Activated naive CD8-positive, alpha-beta T cell treated with anti-CD3 and anti-CD28 coated beads, Interleukin-2, amount 10 ng/mL, durations not matched to agents 7 days and 5 days (primary cell): ENCODE data around the gene DHX34. TPM values are rescaled to one million over a fixed set of nuclear protein-coding genes. Genes with fewer than 3 reads are reported as not detected.
A peak's percentile ranks its signal among the peaks of the same experiment; 100 is the strongest.
"Not testable (repeated sequence)": the region's sequence is repeated elsewhere in the genome, so short reads cannot be mapped to it uniquely, and the experiment has no call there.

Experiments used
- ATAC-seq: fragments of 150-1000 bp; cut with Tn5 transposase; one replicate; pipeline ENCODE4 v1.10.0; 2021; ENCODE audit warnings: low read depth, moderate library complexity
- POLR2A ChIA-PET: fragments of 350-600 bp; sonication (Branson Sonifier 250); formaldehyde crosslinking; loops from one replicate; lab custom pipeline; 2021; ENCODE audit warnings: antibody characterized with exemption; lab: Charles Lee
- DNase-seq: peaks from one replicate; pipeline ENCODE4 v3.0.0; 2021
- H3K27ac Mint-ChIP-seq: one replicate; pipeline ENCODE4 v1.8.0; 2022; ENCODE audit warnings: mild to moderate bottlenecking, mixed read lengths
- H3K27me3 Mint-ChIP-seq: one replicate; pipeline ENCODE4 v1.8.0; 2022; ENCODE audit warnings: mild to moderate bottlenecking, moderate library complexity, mixed read lengths
- H3K36me3 Mint-ChIP-seq: one replicate; pipeline ENCODE4 v1.8.0; 2021; ENCODE audit warnings: mild to moderate bottlenecking, mixed read lengths
- H3K4me1 Mint-ChIP-seq: one replicate; pipeline ENCODE4 v1.8.0; 2021; ENCODE audit warnings: mixed read lengths
- H3K4me3 Mint-ChIP-seq: one replicate; pipeline ENCODE4 v1.8.0; 2022; ENCODE audit warnings: mild to moderate bottlenecking, moderate library complexity, mixed read lengths
- H3K9me3 Mint-ChIP-seq: one replicate; pipeline ENCODE4 v1.8.0; 2021; ENCODE audit warnings: mixed read lengths
- total RNA-seq, 2 experiments: library from RNA; stranded (reverse); gene quantifications; one replicate each; pipeline ENCODE4 v1.2.3, GENCODE V29; 2021

The DHX34 gene
- total RNA-seq, 2 experiments from 2014 or later: 13.3 to 15.3 TPM

GRCh38 chr19:47376589-47377144 is 27.6 kb downstream of the DHX34 start:
- H3K4me1 Mint-ChIP-seq: peaks cover 6% of the 10 kb centered on the region
- no peak overlapping the region for H3K27ac Mint-ChIP-seq
- ATAC-seq (no peak), DNase-seq (no peak)
- peaks cover 7% of the 10 kb centered on the region for H3K36me3 Mint-ChIP-seq
- POLR2A ChIA-PET: no interaction called here
- H3K9me3 Mint-ChIP-seq: no peaks in the 10 kb centered on the region
- no peaks in the 10 kb centered on the region for H3K27me3 Mint-ChIP-seq
- no peak overlapping the region for H3K4me3 Mint-ChIP-seq

- Mint-ChIP-seq H3K4me3 (no peak overlapping the region), H3K27me3 (no peaks in the 10 kb centered on the region), H3K36me3 (peaks cover 9% of the 10 kb centered on the region), H3K4me1 (peaks cover 12% of the 10 kb centered on the region), H3K27ac (no peak overlapping the region), H3K9me3 (no peaks in the 10 kb centered on the region)
- ATAC-seq: no peak
- no peak for DNase-seq
- POLR2A ChIA-PET: no interaction called here
Observed at GRCh38 chr19:47377208-47377701, 28.1 kb downstream of the DHX34 start.

- DNase-seq (no peak), ATAC-seq (no peak)
- Mint-ChIP-seq H3K27ac (peak overlapping the region; percentile 38), H3K9me3 (no peaks in the 10 kb centered on the region), H3K4me1 (peaks cover 12% of the 10 kb centered on the region), H3K4me3 (no peak overlapping the region), H3K27me3 (no peaks in the 10 kb centered on the region), H3K36me3 (peaks cover 9% of the 10 kb centered on the region)
- POLR2A ChIA-PET: no interaction called here
Observed at GRCh38 chr19:47377801-47378200, 28.7 kb downstream of the DHX34 start.

- Mint-ChIP-seq H3K36me3 (peaks cover 9% of the 10 kb centered on the region), H3K4me3 (no peak overlapping the region), H3K27me3 (no peaks in the 10 kb centered on the region), H3K27ac (peak overlapping the region; percentile 38), H3K9me3 (no peaks in the 10 kb centered on the region), H3K4me1 (peaks cover 15% of the 10 kb centered on the region)
- ATAC-seq (no peak), DNase-seq (no peak)
- POLR2A ChIA-PET: no interaction called here
Observed at GRCh38 chr19:47378246-47378645, 29.1 kb downstream of the DHX34 start.

GRCh38 chr19:47379381-47379938 is 30.3 kb downstream of the DHX34 start:
- Mint-ChIP-seq H3K36me3 (peaks cover 9% of the 10 kb centered on the region), H3K27me3 (no peaks in the 10 kb centered on the region), H3K4me3 (no peak overlapping the region), H3K9me3 (no peaks in the 10 kb centered on the region), H3K27ac (no peak overlapping the region), H3K4me1 (peaks cover 16% of the 10 kb centered on the region)
- POLR2A ChIA-PET: no interaction called here
- no peak for ATAC-seq
- DNase-seq: no peak

- ATAC-seq: no peak
- Mint-ChIP-seq H3K4me3 (no peak overlapping the region), H3K27me3 (no peaks in the 10 kb centered on the region), H3K36me3 (peaks cover 9% of the 10 kb centered on the region), H3K9me3 (no peaks in the 10 kb centered on the region), H3K4me1 (peaks cover 16% of the 10 kb centered on the region), H3K27ac (peak overlapping the region; percentile 48)
- POLR2A ChIA-PET: interaction anchor here (0.5 kb wide), 1 partner anchor 421 kb away, joined by 3 read pairs; no protein-coding TSS in a partner anchor
- DNase-seq: no peak
Observed at GRCh38 chr19:47380559-47380958, 31.4 kb downstream of the DHX34 start.

- H3K9me3 Mint-ChIP-seq: no peaks in the 10 kb centered on the region
- no peak overlapping the region for H3K27ac Mint-ChIP-seq
- peaks cover 16% of the 10 kb centered on the region for H3K4me1 Mint-ChIP-seq
- no peak overlapping the region for H3K4me3 Mint-ChIP-seq
- no peak for DNase-seq
- peaks cover 9% of the 10 kb centered on the region for H3K36me3 Mint-ChIP-seq
- ATAC-seq: no peak
- no peaks in the 10 kb centered on the region for H3K27me3 Mint-ChIP-seq
- POLR2A ChIA-PET: no interaction called here
Observed at GRCh38 chr19:47381121-47381520, 32.0 kb downstream of the DHX34 start.

GRCh38 chr19:47381653-47382279 is 32.7 kb downstream of the DHX34 start:
- no peaks in the 10 kb centered on the region for H3K9me3 Mint-ChIP-seq
- H3K36me3 Mint-ChIP-seq: peaks cover 9% of the 10 kb centered on the region
- no peak overlapping the region for H3K4me3 Mint-ChIP-seq
- no peaks in the 10 kb centered on the region for H3K27me3 Mint-ChIP-seq
- peaks cover 16% of the 10 kb centered on the region for H3K4me1 Mint-ChIP-seq
- ATAC-seq (peak; percentile 80), DNase-seq (peak; percentile 57)
- peak overlapping the region; percentile 68 for H3K27ac Mint-ChIP-seq
- POLR2A ChIA-PET: no interaction called here

GRCh38 chr19:47383890-47384289 is 34.8 kb downstream of the DHX34 start:
- ATAC-seq, H3K9me3 Mint-ChIP-seq, H3K27ac Mint-ChIP-seq, DNase-seq, H3K27me3 Mint-ChIP-seq, H3K36me3 Mint-ChIP-seq, POLR2A ChIA-PET, H3K4me3 Mint-ChIP-seq: not testable (repeated sequence)
- peaks cover 16% of the 10 kb centered on the region for H3K4me1 Mint-ChIP-seq

GRCh38 chr19:47384533-47384932 is 35.4 kb downstream of the DHX34 start:
- POLR2A ChIA-PET, DNase-seq, H3K27ac Mint-ChIP-seq, H3K36me3 Mint-ChIP-seq, ATAC-seq, H3K9me3 Mint-ChIP-seq, H3K27me3 Mint-ChIP-seq, H3K4me3 Mint-ChIP-seq: not testable (repeated sequence)
- H3K4me1 Mint-ChIP-seq: peaks cover 16% of the 10 kb centered on the region

GRCh38 chr19:47386582-47386981 is 37.5 kb downstream of the DHX34 start:
- H3K27me3 Mint-ChIP-seq, H3K4me3 Mint-ChIP-seq, ATAC-seq, H3K27ac Mint-ChIP-seq, H3K9me3 Mint-ChIP-seq, DNase-seq, H3K36me3 Mint-ChIP-seq: not testable (repeated sequence)
- peaks cover 13% of the 10 kb centered on the region for H3K4me1 Mint-ChIP-seq
- POLR2A ChIA-PET: interaction anchor here (0.7 kb wide), 1 partner anchor 13 kb away, joined by 4 read pairs; no protein-coding TSS in a partner anchor

- H3K27me3 Mint-ChIP-seq, H3K4me1 Mint-ChIP-seq, H3K9me3 Mint-ChIP-seq, H3K4me3 Mint-ChIP-seq, POLR2A ChIA-PET, DNase-seq, ATAC-seq, H3K27ac Mint-ChIP-seq, H3K36me3 Mint-ChIP-seq: not testable (repeated sequence)
Observed at GRCh38 chr19:47387623-47388022, 38.5 kb downstream of the DHX34 start.

- H3K36me3 Mint-ChIP-seq, ATAC-seq, DNase-seq, H3K27ac Mint-ChIP-seq, H3K4me3 Mint-ChIP-seq, POLR2A ChIA-PET, H3K9me3 Mint-ChIP-seq, H3K4me1 Mint-ChIP-seq: not testable (repeated sequence)
- H3K27me3 Mint-ChIP-seq: peaks cover 13% of the 10 kb centered on the region
Observed at GRCh38 chr19:47388721-47389120, 39.6 kb downstream of the DHX34 start.

- Mint-ChIP-seq H3K36me3 (no peaks in the 10 kb centered on the region), H3K9me3 (no peaks in the 10 kb centered on the region), H3K27me3 (peaks cover 14% of the 10 kb centered on the region), H3K4me1 (peaks cover 2% of the 10 kb centered on the region), H3K4me3 (no peak overlapping the region), H3K27ac (no peak overlapping the region)
- POLR2A ChIA-PET: no interaction called here
- ATAC-seq: no peak
- DNase-seq: no peak
Observed at GRCh38 chr19:47389150-47389556, 40.0 kb downstream of the DHX34 start.
